GM12864 (cell line): ENCODE data around the gene NAA15.

Source experiments
- DNase-seq: peaks from one replicate; pipeline ENCODE4 v3.0.0-alpha.2; 2011; ENCODE audit warnings: low read depth
- H3K4me3 ChIP-seq: 2 replicates; pipeline ENCODE4 v1.5.1; 2011; ENCODE audit warnings: mild to moderate bottlenecking, low read depth, low read length, control low read depth
- TF ChIP-seq, protein P1 (sequence below): IDR thresholded peaks from 2 replicates; pipeline ENCODE4 v1.5.1; 2011; ENCODE audit warnings: low read depth, mild to moderate bottlenecking, moderate library complexity, low read length, control low read depth, inconsistent platforms; ENCODE audit errors: missing control alignments

NAA15 gene

GRCh38 chr4:139337612-139338011 is 36.3 kb downstream of the NAA15 start:
- no peak overlapping the region for H3K4me3 ChIP-seq
- TF ChIP-seq, protein P1, sequence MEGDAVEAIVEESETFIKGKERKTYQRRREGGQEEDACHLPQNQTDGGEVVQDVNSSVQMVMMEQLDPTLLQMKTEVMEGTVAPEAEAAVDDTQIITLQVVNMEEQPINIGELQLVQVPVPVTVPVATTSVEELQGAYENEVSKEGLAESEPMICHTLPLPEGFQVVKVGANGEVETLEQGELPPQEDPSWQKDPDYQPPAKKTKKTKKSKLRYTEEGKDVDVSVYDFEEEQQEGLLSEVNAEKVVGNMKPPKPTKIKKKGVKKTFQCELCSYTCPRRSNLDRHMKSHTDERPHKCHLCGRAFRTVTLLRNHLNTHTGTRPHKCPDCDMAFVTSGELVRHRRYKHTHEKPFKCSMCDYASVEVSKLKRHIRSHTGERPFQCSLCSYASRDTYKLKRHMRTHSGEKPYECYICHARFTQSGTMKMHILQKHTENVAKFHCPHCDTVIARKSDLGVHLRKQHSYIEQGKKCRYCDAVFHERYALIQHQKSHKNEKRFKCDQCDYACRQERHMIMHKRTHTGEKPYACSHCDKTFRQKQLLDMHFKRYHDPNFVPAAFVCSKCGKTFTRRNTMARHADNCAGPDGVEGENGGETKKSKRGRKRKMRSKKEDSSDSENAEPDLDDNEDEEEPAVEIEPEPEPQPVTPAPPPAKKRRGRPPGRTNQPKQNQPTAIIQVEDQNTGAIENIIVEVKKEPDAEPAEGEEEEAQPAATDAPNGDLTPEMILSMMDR = no peak
- DNase-seq = no peak

- TF ChIP-seq, protein P1 = no peak
- no peak overlapping the region for H3K4me3 ChIP-seq
- DNase-seq = no peak
These were observed 60.0 kb downstream of the NAA15 start for GRCh38 chr4:139361301-139361700.

DNA sequence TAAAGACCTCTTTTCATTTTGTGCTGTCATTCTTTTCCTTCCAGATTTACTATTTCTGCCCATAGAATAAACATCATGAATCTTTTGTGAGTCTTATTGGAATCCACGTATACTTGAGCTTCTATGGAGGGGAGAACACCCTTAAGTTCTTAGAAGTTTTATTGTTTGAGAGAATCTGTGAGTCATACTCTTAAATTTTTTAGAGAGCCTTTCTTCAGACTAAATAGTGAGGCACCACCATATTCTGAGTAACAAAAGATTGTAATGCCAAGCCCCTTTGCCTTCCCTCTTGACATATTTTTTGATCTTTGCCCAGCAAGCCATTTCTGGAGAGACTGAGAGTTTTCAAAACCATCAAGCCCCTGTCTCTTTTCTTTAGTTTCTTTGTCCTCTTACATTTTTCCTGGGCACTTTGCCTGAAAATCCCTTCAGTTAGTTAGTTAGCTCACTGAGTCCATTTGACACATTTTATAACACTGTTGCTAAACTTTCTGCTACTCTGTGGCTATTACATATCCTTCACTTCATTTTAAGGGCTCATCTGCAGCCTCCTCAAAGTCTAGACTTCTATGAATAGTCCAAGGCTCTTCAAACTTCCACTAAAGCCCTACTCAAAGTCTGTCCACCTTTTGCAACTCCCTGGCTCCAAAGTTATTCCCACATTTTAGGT is 66.3 kb downstream of the NAA15 start:
- DNase-seq = no peak
- TF ChIP-seq, protein P1 = no peak
- no peak overlapping the region for H3K4me3 ChIP-seq

DNA sequence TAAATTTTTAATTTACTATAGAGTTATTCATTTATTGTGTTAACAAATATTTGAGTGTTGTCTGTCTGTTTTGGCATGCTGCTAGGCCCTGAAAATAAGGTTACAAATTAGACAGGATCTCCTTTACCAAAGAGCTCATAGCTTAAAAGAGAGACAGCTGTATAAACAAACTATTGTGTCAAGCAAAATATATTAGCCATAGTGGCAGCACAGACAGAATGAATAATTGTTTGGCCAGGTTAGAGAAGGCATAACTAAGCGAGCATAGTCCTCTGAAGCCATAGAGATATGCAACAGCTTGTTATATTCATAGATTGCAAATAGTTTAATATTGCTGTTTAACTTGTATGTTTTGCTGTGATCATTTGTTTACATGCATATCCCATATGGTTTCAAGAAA is 67.7 kb downstream of the NAA15 start:
- TF ChIP-seq, protein P1 = no peak
- DNase-seq = no peak
- no peak overlapping the region for H3K4me3 ChIP-seq

DNA sequence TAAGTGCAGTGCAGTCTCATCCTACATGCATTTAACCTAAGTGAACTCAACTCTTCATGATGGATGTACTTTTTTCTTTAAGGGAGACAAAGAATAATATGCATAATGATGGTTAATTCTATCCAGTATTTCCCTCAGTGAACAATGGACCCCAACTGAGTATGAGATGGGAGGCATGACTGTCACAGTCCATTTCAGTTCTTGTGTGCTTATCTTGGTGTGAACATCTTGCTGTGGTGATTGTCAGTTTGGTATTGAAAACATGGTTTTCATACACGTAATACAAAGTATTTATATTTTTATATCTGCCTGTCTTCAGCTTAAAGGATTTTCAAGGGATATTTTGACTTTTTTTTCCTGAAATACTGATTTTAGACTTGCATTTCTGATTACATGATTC is 72.9 kb downstream of the NAA15 start:
- no peak for DNase-seq
- TF ChIP-seq, protein P1 = no peak
- no peak overlapping the region for H3K4me3 ChIP-seq

DNA sequence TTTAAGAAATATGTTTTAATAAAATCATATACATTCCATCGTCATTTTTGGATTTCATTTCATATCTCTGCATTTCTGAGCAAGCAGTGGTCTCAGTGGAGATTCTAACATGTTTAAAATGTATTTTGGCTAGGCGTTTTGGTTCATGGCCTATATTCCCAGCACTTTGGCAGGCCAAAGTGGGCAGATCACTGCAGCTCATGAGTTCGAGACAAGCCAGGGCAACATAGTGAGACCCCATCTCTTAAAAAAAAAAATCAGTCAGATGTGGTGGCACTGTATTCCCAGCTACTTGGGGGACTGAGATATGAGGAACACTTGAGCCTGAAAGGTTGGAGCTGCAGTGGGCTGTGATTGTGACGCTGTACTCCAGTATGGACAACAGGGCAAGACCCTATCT is 85.1 kb downstream of the NAA15 start:
- DNase-seq = no peak
- TF ChIP-seq, protein P1 = no peak
- no peak overlapping the region for H3K4me3 ChIP-seq

GRCh38 chr4:139389102-139389501 is 87.8 kb downstream of the NAA15 start:
- TF ChIP-seq, protein P1 = no peak
- DNase-seq = no peak
- no peak overlapping the region for H3K4me3 ChIP-seq
